Measurements from ENCODE around the gene KRTAP16-1.

Gene KRTAP16-1

GRCh38 chr17:41301916-41302901 is 6.9 kb downstream of the KRTAP16-1 start, which contains the start of gene KRTAP29-1:
Gene KRTAP29-1, minus strand, starts transcription at chr17:41302851. Its CDS starts 0 bp downstream, at chr17:41302851.
- Histone ChIP-seq H3K27ac (ENCODE audit: insufficient read depth, low read depth, low read length, poor library complexity, severe bottlenecking) (no peak within 1 kb of the TSS), H3K36me3 (ENCODE audit: control insufficient read depth, insufficient read depth, low read length) (no peaks in the 10 kb centered on the region), H3K27me3 (ENCODE audit: control insufficient read depth, insufficient read depth, low read length, poor library complexity, severe bottlenecking) (no peaks in the 10 kb centered on the region), H3K4me3 (ENCODE audit: insufficient read depth, low read depth, low read length) (no peak within 1 kb of the TSS), H3K4me1 (ENCODE audit: control insufficient read depth, insufficient read depth, low read length) (no peaks in the 10 kb centered on the region), H3K9me3 (ENCODE audit: control insufficient read depth, low read length) (no peaks in the 10 kb centered on the region)
- WGBS, 2 experiments, result 87 to 92% methylated on average over 11 of the region's 11 CpGs

DNA sequence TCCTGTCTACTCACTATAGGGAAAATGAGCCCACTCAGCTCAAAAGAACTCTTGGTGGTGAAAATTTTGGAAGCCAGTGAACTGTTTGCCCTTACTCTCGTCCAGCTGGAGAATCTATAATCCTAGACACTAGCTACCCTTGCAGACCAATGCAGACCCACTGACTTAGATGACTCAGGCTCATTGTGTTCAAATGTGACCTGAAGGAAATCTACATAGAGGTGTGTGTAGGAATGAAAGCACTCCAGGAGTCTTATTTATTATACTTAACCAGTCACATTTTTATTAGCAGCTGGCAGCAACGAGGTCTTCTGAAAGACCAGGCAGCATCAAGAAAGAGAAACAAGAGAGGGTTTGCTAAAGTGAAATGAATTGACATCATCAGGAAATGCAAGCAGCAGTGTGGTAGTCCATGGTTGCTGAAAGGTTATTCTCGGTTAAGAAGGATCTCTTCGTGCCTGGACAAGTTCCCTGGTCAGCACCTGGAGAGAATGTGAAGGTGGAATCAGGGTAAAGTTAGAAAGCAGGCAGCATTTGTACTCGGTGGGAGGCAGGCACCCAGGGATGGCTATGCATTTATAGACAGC is 7.8 kb downstream of the KRTAP16-1 start:
- Histone ChIP-seq H3K27me3 (ENCODE audit: control insufficient read depth, insufficient read depth, low read length, poor library complexity, severe bottlenecking) (no peaks in the 10 kb centered on the region), H3K27ac (ENCODE audit: insufficient read depth, low read depth, low read length, poor library complexity, severe bottlenecking) (no peak overlapping the region), H3K9me3 (ENCODE audit: control insufficient read depth, low read length) (no peaks in the 10 kb centered on the region), H3K4me3 (ENCODE audit: insufficient read depth, low read depth, low read length) (no peak overlapping the region), H3K36me3 (ENCODE audit: control insufficient read depth, insufficient read depth, low read length) (no peaks in the 10 kb centered on the region), H3K4me1 (ENCODE audit: control insufficient read depth, insufficient read depth, low read length) (no peaks in the 10 kb centered on the region)
- 88 to 93% methylated on average over 5 of the region's 5 CpGs for WGBS, 2 experiments

- Histone ChIP-seq H3K27me3 (ENCODE audit: control insufficient read depth, insufficient read depth, low read length, poor library complexity, severe bottlenecking) (no peaks in the 10 kb centered on the region), H3K9me3 (ENCODE audit: control insufficient read depth, low read length) (no peaks in the 10 kb centered on the region), H3K4me1 (ENCODE audit: control insufficient read depth, insufficient read depth, low read length) (no peaks in the 10 kb centered on the region), H3K27ac (ENCODE audit: insufficient read depth, low read depth, low read length, poor library complexity, severe bottlenecking) (no peak overlapping the region), H3K4me3 (ENCODE audit: insufficient read depth, low read depth, low read length) (no peak overlapping the region), H3K36me3 (ENCODE audit: control insufficient read depth, insufficient read depth, low read length) (no peaks in the 10 kb centered on the region)
- WGBS, 2 experiments, result 86 to 90% methylated on average over 20 of the region's 20 CpGs
Measured at GRCh38 chr17:41298458-41299135, 10.5 kb downstream of the KRTAP16-1 start.

DNA sequence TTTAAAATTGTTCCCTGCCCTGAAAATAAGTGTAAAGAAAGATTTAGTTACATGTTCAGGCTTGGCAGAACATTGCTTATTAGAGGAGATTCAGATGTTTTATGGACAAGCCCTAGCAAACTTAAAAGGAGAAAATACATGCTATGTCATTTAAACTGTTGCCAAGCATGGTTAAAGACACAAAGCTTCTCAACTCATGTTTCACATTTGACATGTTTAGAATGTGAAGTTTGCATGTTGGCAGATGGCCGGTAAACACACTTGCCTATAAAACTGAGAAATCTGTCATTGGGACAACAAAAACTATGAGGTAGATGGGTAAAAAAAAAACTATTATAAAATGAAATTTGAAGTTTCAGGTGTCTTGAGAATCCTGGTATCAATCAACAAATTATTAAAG is 12.3 kb downstream of the KRTAP16-1 start:
- no peaks in the 10 kb centered on the region for H3K9me3 ChIP-seq (ENCODE audit: control insufficient read depth, low read length)
- no peak overlapping the region for H3K4me3 ChIP-seq (ENCODE audit: insufficient read depth, low read depth, low read length)
- no peaks in the 10 kb centered on the region for H3K4me1 ChIP-seq (ENCODE audit: control insufficient read depth, insufficient read depth, low read length)
- WGBS, 2 experiments, result 80 to 100% methylated on average over 1 of the region's 1 CpG
- H3K27ac ChIP-seq (ENCODE audit: insufficient read depth, low read depth, low read length, poor library complexity, severe bottlenecking), result no peak overlapping the region
- no peaks in the 10 kb centered on the region for H3K36me3 ChIP-seq (ENCODE audit: control insufficient read depth, insufficient read depth, low read length)
- H3K27me3 ChIP-seq (ENCODE audit: control insufficient read depth, insufficient read depth, low read length, poor library complexity, severe bottlenecking), result no peaks in the 10 kb centered on the region

- no peaks in the 10 kb centered on the region for H3K36me3 ChIP-seq (ENCODE audit: control insufficient read depth, insufficient read depth, low read length)
- H3K27me3 ChIP-seq (ENCODE audit: control insufficient read depth, insufficient read depth, low read length, poor library complexity, severe bottlenecking), result no peaks in the 10 kb centered on the region
- no peak overlapping the region for H3K27ac ChIP-seq (ENCODE audit: insufficient read depth, low read depth, low read length, poor library complexity, severe bottlenecking)
Measured at GRCh38 chr17:41294016-41294415, 15.1 kb downstream of the KRTAP16-1 start.

DNA sequence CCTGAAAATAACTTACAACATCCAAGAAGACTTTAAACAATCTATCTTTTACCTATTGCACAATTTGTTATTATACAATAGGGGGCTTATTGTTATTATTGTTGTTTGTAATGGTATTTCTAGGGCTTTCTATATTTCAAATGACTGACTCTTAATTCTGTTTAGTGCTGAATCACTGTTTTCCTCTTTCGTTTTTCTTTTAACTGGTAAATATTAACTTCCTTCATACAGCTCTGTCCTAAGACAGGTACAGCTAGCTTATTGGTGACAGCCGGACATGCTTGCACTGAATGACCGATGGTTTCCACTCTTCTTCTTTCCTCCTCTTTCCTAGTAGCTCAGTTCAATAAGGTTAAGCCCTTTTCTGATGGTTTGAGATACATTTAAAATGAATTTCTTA is 22.1 kb downstream of the KRTAP16-1 start:
- no peak overlapping the region for H3K27ac ChIP-seq (ENCODE audit: insufficient read depth, low read depth, low read length, poor library complexity, severe bottlenecking)
- 96 to 100% methylated on average over 3 of the region's 3 CpGs for WGBS, 2 experiments
- H3K27me3 ChIP-seq (ENCODE audit: control insufficient read depth, insufficient read depth, low read length, poor library complexity, severe bottlenecking), result no peaks in the 10 kb centered on the region
- no peaks in the 10 kb centered on the region for H3K4me1 ChIP-seq (ENCODE audit: control insufficient read depth, insufficient read depth, low read length)
- no peaks in the 10 kb centered on the region for H3K9me3 ChIP-seq (ENCODE audit: control insufficient read depth, low read length)
- no peaks in the 10 kb centered on the region for H3K36me3 ChIP-seq (ENCODE audit: control insufficient read depth, insufficient read depth, low read length)
- no peak overlapping the region for H3K4me3 ChIP-seq (ENCODE audit: insufficient read depth, low read depth, low read length)

More at GRCh38 chr17:41294016-41294415, 15.1 kb downstream of the KRTAP16-1 start:
- no peaks in the 10 kb centered on the region for H3K4me1 ChIP-seq (ENCODE audit: control insufficient read depth, insufficient read depth, low read length)
- H3K4me3 ChIP-seq (ENCODE audit: insufficient read depth, low read depth, low read length), result no peak overlapping the region
- 93 to 94% methylated on average over 1 of the region's 1 CpG for WGBS, 2 experiments
- no peaks in the 10 kb centered on the region for H3K9me3 ChIP-seq (ENCODE audit: control insufficient read depth, low read length)

GRCh38 chr17:41284546-41284945 is 24.6 kb downstream of the KRTAP16-1 start:
- H3K27me3 ChIP-seq (ENCODE audit: control insufficient read depth, insufficient read depth, low read length, poor library complexity, severe bottlenecking), result no peaks in the 10 kb centered on the region
- no peak overlapping the region for H3K4me3 ChIP-seq (ENCODE audit: insufficient read depth, low read depth, low read length)
- no peaks in the 10 kb centered on the region for H3K36me3 ChIP-seq (ENCODE audit: control insufficient read depth, insufficient read depth, low read length)
- 97 to 100% methylated on average over 2 of the region's 2 CpGs for WGBS, 2 experiments
- no peaks in the 10 kb centered on the region for H3K9me3 ChIP-seq (ENCODE audit: control insufficient read depth, low read length)
- no peak overlapping the region for H3K27ac ChIP-seq (ENCODE audit: insufficient read depth, low read depth, low read length, poor library complexity, severe bottlenecking)
- no peaks in the 10 kb centered on the region for H3K4me1 ChIP-seq (ENCODE audit: control insufficient read depth, insufficient read depth, low read length)

DNA sequence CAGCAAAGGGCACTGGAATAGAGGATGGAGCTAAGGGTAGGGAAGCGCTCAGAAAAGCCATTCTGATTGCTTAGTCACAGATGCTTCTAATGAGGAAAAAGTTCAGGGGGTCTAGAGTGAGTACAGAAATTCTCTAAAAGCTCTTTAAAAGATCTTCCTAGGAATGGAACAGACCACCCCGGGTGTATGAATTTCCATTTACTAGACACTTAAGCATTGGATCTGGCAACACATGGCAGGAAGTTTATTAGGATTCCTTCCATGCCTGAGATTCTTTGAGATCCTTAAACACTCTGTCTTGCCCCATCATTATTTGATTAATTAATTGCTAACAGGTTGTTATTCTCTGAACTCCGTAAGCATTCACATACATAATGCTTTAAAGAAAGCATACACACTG is 25.1 kb downstream of the KRTAP16-1 start:
- Histone ChIP-seq H3K4me1 (ENCODE audit: control insufficient read depth, insufficient read depth, low read length) (no peaks in the 10 kb centered on the region), H3K4me3 (ENCODE audit: insufficient read depth, low read depth, low read length) (no peak overlapping the region), H3K27ac (ENCODE audit: insufficient read depth, low read depth, low read length, poor library complexity, severe bottlenecking) (no peak overlapping the region), H3K9me3 (ENCODE audit: control insufficient read depth, low read length) (no peaks in the 10 kb centered on the region), H3K36me3 (ENCODE audit: control insufficient read depth, insufficient read depth, low read length) (no peaks in the 10 kb centered on the region), H3K27me3 (ENCODE audit: control insufficient read depth, insufficient read depth, low read length, poor library complexity, severe bottlenecking) (no peaks in the 10 kb centered on the region)
- WGBS, 2 experiments, result 79 to 93% methylated on average over 3 of the region's 3 CpGs

DNA sequence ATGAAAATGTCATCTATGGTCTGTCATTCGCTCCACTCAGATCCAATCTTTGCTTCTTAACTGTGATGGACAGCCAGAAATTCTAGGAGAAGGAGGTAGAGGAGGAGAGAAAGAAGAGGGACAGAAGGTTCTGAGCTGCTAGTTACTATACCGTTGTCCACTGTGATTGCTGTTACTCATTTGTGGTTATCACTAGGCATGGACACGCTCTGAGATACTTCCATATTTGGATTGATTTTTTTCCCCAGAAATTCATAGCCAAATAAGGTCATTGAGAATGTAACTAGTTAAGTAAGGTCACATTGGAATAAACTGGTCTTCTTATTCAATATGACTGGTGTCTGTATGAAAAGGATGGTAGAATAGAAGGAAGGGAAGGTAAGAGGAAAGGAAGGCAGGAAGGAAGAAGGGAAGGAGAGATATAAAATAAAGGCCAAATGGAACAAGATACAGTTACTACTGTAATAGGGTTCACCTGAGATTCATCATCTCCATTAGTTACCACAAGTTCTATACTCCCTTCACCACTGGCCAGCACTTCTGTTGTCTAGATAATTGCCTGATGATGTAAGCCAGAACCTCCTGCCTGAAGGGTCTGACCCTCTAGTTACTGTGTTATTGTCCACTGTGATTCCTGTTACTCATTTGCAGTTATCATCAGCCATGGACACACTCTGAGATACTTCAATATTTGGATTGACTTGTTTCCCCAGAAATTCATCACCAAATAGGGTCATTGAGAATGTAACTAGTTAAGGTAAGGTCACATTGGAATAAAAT is 30.7 kb downstream of the KRTAP16-1 start:
- no peaks in the 10 kb centered on the region for H3K4me1 ChIP-seq (ENCODE audit: control insufficient read depth, insufficient read depth, low read length)
- no peak overlapping the region for H3K4me3 ChIP-seq (ENCODE audit: insufficient read depth, low read depth, low read length)
- H3K27ac ChIP-seq (ENCODE audit: insufficient read depth, low read depth, low read length, poor library complexity, severe bottlenecking), result no peak overlapping the region
- H3K27me3 ChIP-seq (ENCODE audit: control insufficient read depth, insufficient read depth, low read length, poor library complexity, severe bottlenecking), result no peaks in the 10 kb centered on the region
- 95% methylated on average over 3 of the region's 3 CpGs for WGBS, 2 experiments
- H3K9me3 ChIP-seq (ENCODE audit: control insufficient read depth, low read length), result no peaks in the 10 kb centered on the region
- H3K36me3 ChIP-seq (ENCODE audit: control insufficient read depth, insufficient read depth, low read length), result no peaks in the 10 kb centered on the region
